Neural cell (in vitro differentiated cells): ENCODE measurements around the gene HAO2. TPM values are rescaled to one million over a fixed set of nuclear protein-coding genes. Genes with fewer than 3 reads are reported as not detected.

Experiments
- H2AFZ ChIP-seq: fragments of 200-600, 300-800 bp; sonication (generic), shearing (Covaris generic); 2 replicates; pipeline ENCODE4 v1.6.0; 2014; ENCODE audit warnings: low read depth, mild to moderate bottlenecking, antibody characterized with exemption, low read length, moderate library complexity
- H3F3A ChIP-seq: fragments of 200-600 bp; shearing (Covaris generic); 2 replicates; pipeline ENCODE4 v1.6.1; 2016; ENCODE audit warnings: mild to moderate bottlenecking, moderate library complexity, mixed read lengths, antibody characterized with exemption, low read length; ENCODE audit not compliant: insufficient read depth, poor library complexity, severe bottlenecking
- H3K27ac ChIP-seq: fragments of 200-600, 300-800 bp; sonication (generic), shearing (Covaris generic); 2 replicates; pipeline ENCODE4 v1.5.1; 2014; ENCODE audit warnings: mild to moderate bottlenecking, low read length, moderate library complexity
- H3K27me3 ChIP-seq: fragments of 300-800, 200-600 bp; sonication (generic), shearing (Covaris generic); 2 replicates; pipeline ENCODE4 v1.6.0; 2014; ENCODE audit warnings: mild to moderate bottlenecking, low read depth, low read length, moderate library complexity; ENCODE audit not compliant: insufficient read depth
- H3K36me3 ChIP-seq: fragments of 300-800, 200-600 bp; sonication (generic), shearing (Covaris generic); 2 replicates; pipeline ENCODE4 v1.5.1; 2014; ENCODE audit warnings: mild to moderate bottlenecking, antibody characterized with exemption, low read length, moderate library complexity; ENCODE audit not compliant: insufficient read depth
- H3K4me2 ChIP-seq: fragments of 300-800, 200-600 bp; sonication (generic), shearing (Covaris generic); 2 replicates; pipeline ENCODE4 v1.6.0; 2014; ENCODE audit warnings: mild to moderate bottlenecking, low read length
- H3K4me3 ChIP-seq: fragments of 300-800, 200-600 bp; sonication (generic), shearing (Covaris generic); 2 replicates; pipeline ENCODE4 v1.5.1; 2014; ENCODE audit warnings: mild to moderate bottlenecking, low read length, moderate library complexity
- H3K79me2 ChIP-seq: fragments of 200-600 bp; shearing (Covaris generic); replicated peaks from 2 replicates; pipeline ENCODE4 v1.6.0; 2014; ENCODE audit warnings: mild to moderate bottlenecking, low read length, moderate library complexity; ENCODE audit not compliant: insufficient read depth
- H3K9ac ChIP-seq: fragments of 300-800, 200-600 bp; sonication (generic), shearing (Covaris generic); 2 replicates; pipeline ENCODE4 v1.6.1; 2016; ENCODE audit warnings: mild to moderate bottlenecking, low read length, mixed read lengths
- H3K9me2 ChIP-seq: fragments of 200-600 bp; shearing (Covaris generic); 2 replicates; pipeline ENCODE4 v1.6.1; 2016; ENCODE audit warnings: mild to moderate bottlenecking, low read length, mixed read lengths; ENCODE audit not compliant: insufficient read depth
- H3K9me3 ChIP-seq: fragments of 200-600, 300-800 bp; sonication (generic), shearing (Covaris generic); 2 replicates; pipeline ENCODE4 v1.6.1; 2016; ENCODE audit warnings: mild to moderate bottlenecking, mixed run types, low read length, moderate library complexity, mixed read lengths
- H4K20me1 ChIP-seq: fragments of 200-600 bp; shearing (Covaris generic); 2 replicates; pipeline ENCODE4 v1.6.1; 2016; ENCODE audit warnings: mild to moderate bottlenecking, mixed run types; ENCODE audit not compliant: insufficient read depth
- EP300 ChIP-seq: fragments of 450-650 bp; conservative IDR thresholded peaks from 2 replicates; pipeline ENCODE4 v1.6.1; 2014; ENCODE audit warnings: antibody characterized with exemption, mild to moderate bottlenecking, moderate library complexity; ENCODE audit not compliant: poor library complexity, severe bottlenecking
- EZH2 ChIP-seq: fragments of 200-600, 300-800 bp; shearing (Covaris generic), sonication (generic); IDR thresholded peaks from 2 replicates; pipeline ENCODE4 v1.6.1; 2014; ENCODE audit warnings: antibody characterized with exemption, low read length, borderline replicate concordance, mild to moderate bottlenecking; ENCODE audit not compliant: insufficient read depth, poor library complexity, severe bottlenecking
- MXI1 ChIP-seq: fragments of 450-650 bp; conservative IDR thresholded peaks from 2 replicates; pipeline ENCODE4 v1.6.1; 2014; ENCODE audit warnings: antibody characterized with exemption, mild to moderate bottlenecking; ENCODE audit not compliant: poor library complexity, severe bottlenecking
- POLR2AphosphoS5 ChIP-seq: IDR thresholded peaks from 2 replicates; pipeline ENCODE4 v1.6.1; 2012
- RAD21 ChIP-seq: fragments of 450-650 bp; conservative IDR thresholded peaks from 2 replicates; pipeline ENCODE4 v1.6.1; 2014; ENCODE audit warnings: antibody characterized with exemption, mild to moderate bottlenecking, moderate library complexity
- SMC3 ChIP-seq: fragments of 450-650 bp; conservative IDR thresholded peaks from 2 replicates; pipeline ENCODE4 v1.6.1; 2014; ENCODE audit warnings: antibody characterized with exemption, mild to moderate bottlenecking, moderate library complexity; ENCODE audit not compliant: poor library complexity
- TAF1 ChIP-seq: IDR thresholded peaks from 2 replicates; pipeline ENCODE4 v1.6.1; 2012; ENCODE audit warnings: low read depth
- polyA plus RNA-seq: library from polyadenylated mRNA; depleted of rRNA; stranded (reverse); fragments of >200 nt; gene quantifications from 2 replicates; pipeline ENCODE4 v1.2.3, GENCODE V29; 2014
- TF ChIP-seq, protein P1 (sequence below): fragments of 450-650 bp; IDR thresholded peaks from 2 replicates; pipeline ENCODE4 v1.5.1; 2014; ENCODE audit warnings: antibody characterized with exemption, mild to moderate bottlenecking, moderate library complexity; ENCODE audit not compliant: poor library complexity, severe bottlenecking
- TF ChIP-seq, protein P2 (sequence below): IDR thresholded peaks from 2 replicates; pipeline ENCODE4 v1.6.1; 2012; ENCODE audit warnings: borderline replicate concordance

The HAO2 gene
- polyA plus RNA-seq, 1 donor from 2014 or later = not detected

DNA sequence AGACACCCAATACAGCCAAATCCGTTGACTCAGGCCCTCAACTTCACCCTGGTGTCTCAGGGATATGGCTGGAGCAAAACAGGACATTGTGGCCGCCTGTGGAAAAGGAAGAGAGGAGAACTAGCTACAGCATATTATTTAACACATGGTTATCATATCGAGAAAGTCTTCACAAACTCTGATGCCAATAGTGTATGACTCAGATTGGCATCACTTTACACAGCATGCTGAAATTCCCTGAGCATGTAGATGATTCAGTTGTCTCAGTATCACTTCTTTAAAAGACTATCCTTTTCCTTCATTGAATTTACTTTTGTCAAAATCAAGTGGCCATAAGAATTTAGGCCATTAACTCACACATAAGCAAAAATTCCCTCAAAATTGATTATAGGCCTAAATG lies 66.5 kb downstream of the HAO2 start:
- H3K9me2 ChIP-seq = no peaks in the 10 kb centered on the region
- no peaks in the 10 kb centered on the region for H3K27me3 ChIP-seq
- no peaks in the 10 kb centered on the region for H4K20me1 ChIP-seq
- no peaks in the 10 kb centered on the region for H3F3A ChIP-seq
- H3K27ac ChIP-seq = no peak overlapping the region
- H3K79me2 ChIP-seq = no peaks in the 10 kb centered on the region
- H3K4me3 ChIP-seq = no peak overlapping the region
- H2AFZ ChIP-seq = no peak overlapping the region
- H3K9ac ChIP-seq = no peak overlapping the region
- H3K4me2 ChIP-seq = no peak overlapping the region
- H3K36me3 ChIP-seq = no peaks in the 10 kb centered on the region
- TF ChIP-seq SMC3 (no peak), RAD21 (no peak), TAF1 (no peak), POLR2AphosphoS5 (no peak), EP300 (no peak)
- TF ChIP-seq, protein P1, sequence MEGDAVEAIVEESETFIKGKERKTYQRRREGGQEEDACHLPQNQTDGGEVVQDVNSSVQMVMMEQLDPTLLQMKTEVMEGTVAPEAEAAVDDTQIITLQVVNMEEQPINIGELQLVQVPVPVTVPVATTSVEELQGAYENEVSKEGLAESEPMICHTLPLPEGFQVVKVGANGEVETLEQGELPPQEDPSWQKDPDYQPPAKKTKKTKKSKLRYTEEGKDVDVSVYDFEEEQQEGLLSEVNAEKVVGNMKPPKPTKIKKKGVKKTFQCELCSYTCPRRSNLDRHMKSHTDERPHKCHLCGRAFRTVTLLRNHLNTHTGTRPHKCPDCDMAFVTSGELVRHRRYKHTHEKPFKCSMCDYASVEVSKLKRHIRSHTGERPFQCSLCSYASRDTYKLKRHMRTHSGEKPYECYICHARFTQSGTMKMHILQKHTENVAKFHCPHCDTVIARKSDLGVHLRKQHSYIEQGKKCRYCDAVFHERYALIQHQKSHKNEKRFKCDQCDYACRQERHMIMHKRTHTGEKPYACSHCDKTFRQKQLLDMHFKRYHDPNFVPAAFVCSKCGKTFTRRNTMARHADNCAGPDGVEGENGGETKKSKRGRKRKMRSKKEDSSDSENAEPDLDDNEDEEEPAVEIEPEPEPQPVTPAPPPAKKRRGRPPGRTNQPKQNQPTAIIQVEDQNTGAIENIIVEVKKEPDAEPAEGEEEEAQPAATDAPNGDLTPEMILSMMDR = no peak
- H3K9me3 ChIP-seq = no peaks in the 10 kb centered on the region

DNA sequence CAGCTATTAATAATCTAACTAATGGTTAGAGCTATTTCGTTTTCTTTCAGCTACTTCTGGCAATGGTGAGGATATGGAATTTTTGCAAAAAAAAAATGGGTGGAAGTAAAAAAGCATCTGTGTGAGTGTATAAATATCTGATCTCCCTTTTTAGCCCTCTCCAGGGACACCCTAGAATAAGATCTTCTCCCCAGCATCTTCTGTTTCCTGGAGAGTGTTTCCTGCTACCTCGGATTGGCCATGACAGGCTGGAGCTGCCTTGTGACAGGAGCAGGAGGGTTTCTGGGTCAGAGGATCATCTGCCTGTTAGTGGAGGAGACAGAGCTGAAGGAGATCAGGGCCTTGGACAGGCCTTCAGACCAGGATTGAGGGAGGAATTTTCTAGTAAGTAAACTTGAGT lies 70.2 kb downstream of the HAO2 start:
- Histone ChIP-seq H3K9me2 (no peaks in the 10 kb centered on the region), H3K79me2 (no peaks in the 10 kb centered on the region), H3K27me3 (no peaks in the 10 kb centered on the region), H3K4me2 (no peak overlapping the region), H4K20me1 (no peaks in the 10 kb centered on the region), H3K9ac (no peak overlapping the region), H3F3A (no peaks in the 10 kb centered on the region), H3K27ac (no peak overlapping the region), H2AFZ (no peak overlapping the region), H3K36me3 (no peaks in the 10 kb centered on the region), H3K4me3 (no peak overlapping the region), H3K9me3 (no peaks in the 10 kb centered on the region)
- TF ChIP-seq RAD21 = no peak
- no peak for TF ChIP-seq MXI1
- no peak for TF ChIP-seq EZH2
- TF ChIP-seq, protein P2, sequence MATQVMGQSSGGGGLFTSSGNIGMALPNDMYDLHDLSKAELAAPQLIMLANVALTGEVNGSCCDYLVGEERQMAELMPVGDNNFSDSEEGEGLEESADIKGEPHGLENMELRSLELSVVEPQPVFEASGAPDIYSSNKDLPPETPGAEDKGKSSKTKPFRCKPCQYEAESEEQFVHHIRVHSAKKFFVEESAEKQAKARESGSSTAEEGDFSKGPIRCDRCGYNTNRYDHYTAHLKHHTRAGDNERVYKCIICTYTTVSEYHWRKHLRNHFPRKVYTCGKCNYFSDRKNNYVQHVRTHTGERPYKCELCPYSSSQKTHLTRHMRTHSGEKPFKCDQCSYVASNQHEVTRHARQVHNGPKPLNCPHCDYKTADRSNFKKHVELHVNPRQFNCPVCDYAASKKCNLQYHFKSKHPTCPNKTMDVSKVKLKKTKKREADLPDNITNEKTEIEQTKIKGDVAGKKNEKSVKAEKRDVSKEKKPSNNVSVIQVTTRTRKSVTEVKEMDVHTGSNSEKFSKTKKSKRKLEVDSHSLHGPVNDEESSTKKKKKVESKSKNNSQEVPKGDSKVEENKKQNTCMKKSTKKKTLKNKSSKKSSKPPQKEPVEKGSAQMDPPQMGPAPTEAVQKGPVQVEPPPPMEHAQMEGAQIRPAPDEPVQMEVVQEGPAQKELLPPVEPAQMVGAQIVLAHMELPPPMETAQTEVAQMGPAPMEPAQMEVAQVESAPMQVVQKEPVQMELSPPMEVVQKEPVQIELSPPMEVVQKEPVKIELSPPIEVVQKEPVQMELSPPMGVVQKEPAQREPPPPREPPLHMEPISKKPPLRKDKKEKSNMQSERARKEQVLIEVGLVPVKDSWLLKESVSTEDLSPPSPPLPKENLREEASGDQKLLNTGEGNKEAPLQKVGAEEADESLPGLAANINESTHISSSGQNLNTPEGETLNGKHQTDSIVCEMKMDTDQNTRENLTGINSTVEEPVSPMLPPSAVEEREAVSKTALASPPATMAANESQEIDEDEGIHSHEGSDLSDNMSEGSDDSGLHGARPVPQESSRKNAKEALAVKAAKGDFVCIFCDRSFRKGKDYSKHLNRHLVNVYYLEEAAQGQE = no peak
- TF ChIP-seq, protein P1 = no peak
- TF ChIP-seq EP300 = no peak
